ENCODE measurements around the gene FOXK2.
"Not testable (repeated sequence)": the region's sequence is repeated elsewhere in the genome, so short reads cannot be mapped to it uniquely, and the experiment has no call there.

Gene FOXK2

GRCh38 chr17:82545071-82545462, 25.5 kb downstream of the FOXK2 start:
- in situ Hi-C loops (cut with MboI; ENCODE audit: low pct_unique_long_range_greater_than_20kb, low sequenced_read_pairs, unreplicated experiment), result no loop called here
- no peak for TF ChIP-seq CTCF (IDR thresholded peaks at IDR 0.05; ENCODE audit: extremely low read depth, insufficient read depth, missing control alignments)
- no peak for DNase-seq (ENCODE audit: low spot score)

DNA sequence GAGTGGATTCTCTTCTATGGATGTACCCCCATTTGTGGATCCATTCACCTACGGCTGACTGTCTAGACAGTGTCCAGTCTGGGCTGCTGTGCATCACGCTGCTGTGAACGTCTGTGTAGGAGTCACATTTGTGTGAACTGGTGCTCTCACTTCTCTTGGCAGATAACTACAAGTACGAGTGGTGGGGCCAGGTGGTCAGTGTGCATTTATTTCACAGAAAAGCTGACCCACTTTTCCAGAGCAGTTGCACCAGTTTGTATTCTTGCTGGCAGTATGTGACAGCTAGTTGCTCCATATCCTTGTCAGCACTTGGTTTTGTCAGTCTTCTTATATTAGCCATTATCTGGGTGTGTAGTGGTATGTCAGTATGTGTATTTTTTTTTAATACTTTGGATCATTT, 28.4 kb downstream of the FOXK2 start:
- no peak for TF ChIP-seq CTCF (IDR thresholded peaks at IDR 0.05; ENCODE audit: extremely low read depth, insufficient read depth, missing control alignments)
- DNase-seq (ENCODE audit: low spot score), result no peak
- in situ Hi-C loops (cut with MboI; ENCODE audit: low pct_unique_long_range_greater_than_20kb, low sequenced_read_pairs, unreplicated experiment), result no loop called here

GRCh38 chr17:82548681-82549303, 29.3 kb downstream of the FOXK2 start:
- no peak for TF ChIP-seq CTCF (IDR thresholded peaks at IDR 0.05; ENCODE audit: extremely low read depth, insufficient read depth, missing control alignments)
- in situ Hi-C loops (cut with MboI; ENCODE audit: low pct_unique_long_range_greater_than_20kb, low sequenced_read_pairs, unreplicated experiment), result no loop called here

GRCh38 chr17:82551779-82552457, 32.4 kb downstream of the FOXK2 start:
- DNase-seq (ENCODE audit: low spot score), result peak; percentile 88
- in situ Hi-C loops (cut with MboI; ENCODE audit: low pct_unique_long_range_greater_than_20kb, low sequenced_read_pairs, unreplicated experiment), result loop anchor here (10.0 kb wide), 1 partner anchor 197 kb away; the partner anchor contains the start of gene TEX19
- TF ChIP-seq CTCF (IDR thresholded peaks at IDR 0.05; ENCODE audit: extremely low read depth, insufficient read depth, missing control alignments), result peak; percentile 85

More at GRCh38 chr17:82548681-82549303, 29.3 kb downstream of the FOXK2 start:
- DNase-seq (ENCODE audit: low spot score), result no peak

GRCh38 chr17:82552580-82552979, 33.0 kb downstream of the FOXK2 start:
- in situ Hi-C loops (cut with MboI; ENCODE audit: low pct_unique_long_range_greater_than_20kb, low sequenced_read_pairs, unreplicated experiment), result loop anchor here (10.0 kb wide), 1 partner anchor 198 kb away; the partner anchor contains the start of gene TEX19
- no peak for DNase-seq (ENCODE audit: low spot score)
- no peak for TF ChIP-seq CTCF (IDR thresholded peaks at IDR 0.05; ENCODE audit: extremely low read depth, insufficient read depth, missing control alignments)

GRCh38 chr17:82553210-82553930, 33.8 kb downstream of the FOXK2 start:
- no peak for TF ChIP-seq CTCF (IDR thresholded peaks at IDR 0.05; ENCODE audit: extremely low read depth, insufficient read depth, missing control alignments)
- in situ Hi-C loops (cut with MboI; ENCODE audit: low pct_unique_long_range_greater_than_20kb, low sequenced_read_pairs, unreplicated experiment), result loop anchor here (10.0 kb wide), 1 partner anchor 199 kb away; the partner anchor contains the start of gene TEX19
- DNase-seq (ENCODE audit: low spot score), result no peak

DNA sequence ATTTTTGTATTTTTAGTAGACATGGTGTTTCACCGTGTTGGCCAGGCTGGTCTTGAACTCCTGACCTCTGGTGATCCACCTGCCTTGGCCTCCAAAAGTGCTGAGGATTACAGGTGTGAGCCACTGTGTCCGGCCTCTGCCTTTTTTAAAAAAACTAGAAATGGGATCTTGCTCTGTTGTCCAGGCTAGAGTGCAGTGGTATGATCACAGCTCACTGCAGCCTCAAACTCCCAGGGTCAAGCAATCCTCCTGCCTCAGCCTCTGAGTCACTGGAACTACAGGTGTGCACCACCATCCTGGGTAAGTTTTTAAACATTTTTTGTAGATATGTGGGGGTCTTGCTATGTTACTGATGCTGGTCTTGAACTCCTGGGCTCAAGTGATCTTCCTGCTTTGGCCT, 38.0 kb downstream of the FOXK2 start:
- DNase-seq (ENCODE audit: low spot score), result not testable (repeated sequence)
- in situ Hi-C loops (cut with MboI; ENCODE audit: low pct_unique_long_range_greater_than_20kb, low sequenced_read_pairs, unreplicated experiment), result loop anchor here (10.0 kb wide), 1 partner anchor 203 kb away; the partner anchor contains the start of gene TEX19

Measured in GM13977 (cell line).